Activated naive CD4-positive, alpha-beta T cell treated with anti-CD3 and anti-CD28 coated beads, Interleukin-2, amount 10 ng/mL, durations not matched to agents 7 days and 5 days (primary cell): ENCODE measurements around the gene CNGA2.

ENCODE experiments used
- CTCF ChIA-PET: fragments of 350-600 bp; sonication (Branson Sonifier 250); formaldehyde crosslinking; loops from one replicate; lab custom pipeline; 2021; ENCODE audit warnings: antibody characterized with exemption; lab: Charles Lee
- DNase-seq: peaks from one replicate; pipeline ENCODE4 v3.0.0-alpha.2; 2020
- H3K27ac Mint-ChIP-seq: one replicate; pipeline ENCODE4 v1.8.0; 2021; ENCODE audit warnings: mild to moderate bottlenecking, moderate library complexity, mixed read lengths
- H3K27me3 Mint-ChIP-seq: one replicate; pipeline ENCODE4 v1.8.0; 2021; ENCODE audit warnings: mild to moderate bottlenecking, mixed read lengths
- H3K36me3 Mint-ChIP-seq: one replicate; pipeline ENCODE4 v1.8.0; 2021; ENCODE audit warnings: mixed read lengths
- H3K4me1 Mint-ChIP-seq: one replicate; pipeline ENCODE4 v1.8.0; 2021; ENCODE audit warnings: mixed read lengths
- H3K4me3 Mint-ChIP-seq: one replicate; pipeline ENCODE4 v1.8.0; 2021; ENCODE audit warnings: mild to moderate bottlenecking, moderate library complexity, mixed read lengths
- H3K9me3 Mint-ChIP-seq: one replicate; pipeline ENCODE4 v1.8.0; 2021; ENCODE audit warnings: mixed read lengths

The CNGA2 gene

DNA sequence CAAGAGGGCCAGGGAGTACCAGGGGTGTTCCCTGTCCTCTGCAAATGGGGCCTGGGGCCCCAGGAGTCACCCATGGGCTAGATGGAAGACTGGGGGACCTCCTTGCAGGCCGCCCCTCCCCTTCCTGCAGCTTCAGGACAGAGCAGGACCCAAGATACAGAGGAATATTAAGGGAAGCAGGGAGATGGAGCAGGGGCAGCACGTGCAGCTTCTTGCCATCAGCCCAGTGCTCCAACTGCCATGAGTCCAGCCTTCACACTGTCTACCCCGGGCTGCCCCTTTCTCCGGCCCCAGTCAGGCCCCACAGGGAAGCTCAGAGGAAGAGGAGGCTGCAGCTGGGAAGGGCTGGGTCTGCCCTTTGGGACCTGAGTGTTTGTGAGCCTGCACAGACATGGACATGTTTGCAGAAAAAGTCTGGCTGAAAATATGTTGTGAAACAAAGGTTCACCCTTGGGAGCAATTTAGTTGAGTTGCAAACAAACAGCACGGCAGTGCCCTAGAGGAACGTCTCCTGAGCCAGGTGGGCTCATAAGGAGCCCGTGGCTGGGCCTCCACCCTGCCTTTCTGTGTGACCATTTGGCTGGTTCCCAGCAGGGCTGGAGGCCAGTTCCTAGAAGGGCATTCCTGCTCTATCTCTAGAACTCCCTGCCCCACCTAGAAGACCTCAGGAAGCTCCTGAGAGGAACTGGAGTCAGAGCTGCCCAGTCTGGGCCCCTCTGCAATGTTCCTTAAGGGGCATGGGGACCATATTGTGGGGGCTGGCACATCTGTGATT is 9.8 kb upstream of the CNGA2 start:
- CTCF ChIA-PET = no interaction called here
- Mint-ChIP-seq H3K4me3 (no peak overlapping the region), H3K27me3 (no peaks in the 10 kb centered on the region), H3K27ac (no peak overlapping the region), H3K4me1 (no peaks in the 10 kb centered on the region), H3K36me3 (no peaks in the 10 kb centered on the region), H3K9me3 (no peaks in the 10 kb centered on the region)
- DNase-seq = no peak

DNA sequence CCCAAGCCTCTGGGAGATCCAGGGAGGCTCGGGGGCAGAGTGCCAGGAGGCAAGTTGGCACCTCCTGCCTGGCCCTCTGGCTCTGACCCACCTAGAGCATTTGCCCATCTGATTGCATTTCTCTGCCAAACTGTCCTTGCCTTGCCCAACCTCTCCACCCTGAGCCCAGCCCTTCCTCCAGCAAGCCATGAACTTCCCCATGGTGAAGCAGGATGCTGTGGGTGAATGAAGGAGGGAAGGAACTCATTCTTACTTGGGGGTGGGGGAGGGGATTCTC is 9.3 kb upstream of the CNGA2 start:
- Mint-ChIP-seq H3K4me1 (no peaks in the 10 kb centered on the region), H3K9me3 (no peaks in the 10 kb centered on the region), H3K4me3 (no peak overlapping the region), H3K27ac (no peak overlapping the region), H3K27me3 (no peaks in the 10 kb centered on the region), H3K36me3 (no peaks in the 10 kb centered on the region)
- CTCF ChIA-PET = interaction anchor here (1.1 kb wide), 1 partner anchor 12 kb away, joined by 3 read pairs; no protein-coding TSS in a partner anchor
- no peak for DNase-seq

DNA sequence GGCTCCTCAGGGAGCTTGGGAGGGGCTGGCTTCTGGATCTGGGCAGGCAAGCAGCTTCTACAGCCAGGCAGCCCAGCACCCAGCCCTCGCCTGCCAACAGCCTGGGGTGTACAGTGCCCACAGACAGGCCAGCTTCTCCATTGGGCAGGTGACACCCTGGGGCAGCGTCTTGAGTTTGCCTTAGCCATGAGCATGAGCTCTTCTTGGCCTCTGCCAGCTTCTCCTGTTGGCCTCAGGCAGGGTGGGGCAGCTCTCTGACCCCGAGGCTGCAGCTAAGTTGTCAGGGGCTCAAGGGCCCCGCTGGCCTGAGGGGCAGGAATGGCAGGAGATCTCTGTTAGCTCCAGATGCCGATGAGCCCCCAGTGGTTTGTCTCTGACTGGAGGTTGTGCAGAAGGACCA is 7.8 kb upstream of the CNGA2 start:
- no peaks in the 10 kb centered on the region for H3K9me3 Mint-ChIP-seq
- CTCF ChIA-PET = no interaction called here
- H3K4me1 Mint-ChIP-seq = no peaks in the 10 kb centered on the region
- no peak for DNase-seq
- H3K27ac Mint-ChIP-seq = no peak overlapping the region
- H3K27me3 Mint-ChIP-seq = no peaks in the 10 kb centered on the region
- H3K4me3 Mint-ChIP-seq = no peak overlapping the region
- H3K36me3 Mint-ChIP-seq = no peaks in the 10 kb centered on the region

DNA sequence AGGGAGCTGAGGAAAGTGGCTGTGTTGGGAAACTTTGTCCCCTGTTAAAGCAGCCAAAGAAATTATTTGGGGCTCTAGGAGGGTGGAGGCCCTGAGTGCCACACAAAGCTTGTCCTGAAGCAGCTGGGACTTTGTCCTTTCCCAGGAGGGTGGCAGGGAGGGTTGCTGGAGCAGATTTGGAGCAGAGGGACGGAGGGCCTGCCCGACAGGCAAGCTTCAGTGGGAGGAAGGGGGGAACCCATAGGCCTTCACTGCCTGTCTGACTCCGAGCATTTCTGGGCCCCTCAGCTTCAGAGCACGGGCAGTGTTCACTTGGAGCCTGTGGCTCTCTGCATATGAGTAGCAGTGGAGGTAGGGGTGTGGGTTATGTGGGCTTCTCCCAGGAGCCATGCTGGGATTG is 7.2 kb upstream of the CNGA2 start:
- CTCF ChIA-PET = no interaction called here
- H3K36me3 Mint-ChIP-seq = no peaks in the 10 kb centered on the region
- H3K27me3 Mint-ChIP-seq = peaks cover 5% of the 10 kb centered on the region
- H3K4me1 Mint-ChIP-seq = no peaks in the 10 kb centered on the region
- no peak overlapping the region for H3K4me3 Mint-ChIP-seq
- no peak overlapping the region for H3K27ac Mint-ChIP-seq
- H3K9me3 Mint-ChIP-seq = no peaks in the 10 kb centered on the region
- DNase-seq = no peak

DNA sequence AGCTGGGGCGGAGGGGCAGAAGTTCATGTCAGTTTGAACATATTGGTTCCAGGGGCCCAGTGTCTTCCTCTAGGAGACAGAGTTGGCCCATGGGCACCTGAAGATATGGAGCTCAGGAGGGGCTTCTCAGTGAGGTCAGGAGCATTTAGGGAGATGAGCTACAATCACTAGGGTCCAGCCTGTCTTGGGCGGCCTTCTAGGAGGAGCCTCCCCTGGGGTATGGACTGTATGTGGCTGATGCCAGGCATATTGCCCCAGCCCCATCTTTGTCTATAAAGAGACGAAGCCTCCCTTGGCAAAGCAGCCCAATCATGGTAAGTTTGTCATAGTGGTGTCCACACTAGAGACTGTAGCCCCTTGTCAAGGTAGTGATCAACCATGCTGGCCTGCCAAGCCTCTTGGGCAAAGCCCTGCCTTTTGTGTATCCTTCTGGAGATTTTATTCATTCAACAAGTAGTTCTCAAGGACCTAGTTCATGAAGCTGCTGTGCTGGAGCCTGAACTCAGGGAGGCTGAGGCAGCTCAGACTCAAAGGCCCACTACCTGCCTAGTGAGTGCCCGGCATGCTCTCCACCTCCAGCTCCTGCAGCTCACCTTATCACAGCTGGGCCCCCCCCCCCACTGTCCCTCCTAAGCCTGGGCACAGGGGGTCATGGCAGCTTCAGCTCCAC is 5.4 kb upstream of the CNGA2 start:
- no peak for DNase-seq
- CTCF ChIA-PET = no interaction called here
- Mint-ChIP-seq H3K9me3 (no peaks in the 10 kb centered on the region), H3K36me3 (no peaks in the 10 kb centered on the region), H3K27me3 (peaks cover 11% of the 10 kb centered on the region), H3K4me3 (no peak overlapping the region), H3K27ac (no peak overlapping the region), H3K4me1 (no peaks in the 10 kb centered on the region)

DNA sequence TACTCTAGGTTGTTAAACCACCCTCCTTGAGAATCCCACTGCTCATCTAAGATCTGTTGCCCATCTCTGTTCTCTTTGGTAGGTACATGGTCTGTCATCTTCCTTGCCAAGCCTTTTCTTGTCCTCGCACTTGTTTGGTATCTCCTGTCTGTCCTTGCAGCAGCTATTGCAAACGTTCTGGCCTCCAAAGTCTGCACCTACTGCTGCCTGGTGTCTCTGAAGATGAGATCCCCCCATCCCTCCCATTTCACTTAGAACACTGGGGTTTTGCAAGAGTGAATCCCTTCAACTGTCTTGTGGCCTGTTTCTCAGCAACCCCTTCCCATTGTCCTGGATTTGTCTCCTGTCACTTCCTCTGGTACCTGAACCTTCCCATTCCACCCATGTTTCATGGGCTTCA is 673 bp downstream of the CNGA2 start:
- H3K4me3 Mint-ChIP-seq = no peak overlapping the region
- no peaks in the 10 kb centered on the region for H3K9me3 Mint-ChIP-seq
- no peaks in the 10 kb centered on the region for H3K36me3 Mint-ChIP-seq
- peaks cover 14% of the 10 kb centered on the region for H3K27me3 Mint-ChIP-seq
- H3K27ac Mint-ChIP-seq = no peak overlapping the region
- DNase-seq = no peak
- CTCF ChIA-PET = no interaction called here
- no peaks in the 10 kb centered on the region for H3K4me1 Mint-ChIP-seq

DNA sequence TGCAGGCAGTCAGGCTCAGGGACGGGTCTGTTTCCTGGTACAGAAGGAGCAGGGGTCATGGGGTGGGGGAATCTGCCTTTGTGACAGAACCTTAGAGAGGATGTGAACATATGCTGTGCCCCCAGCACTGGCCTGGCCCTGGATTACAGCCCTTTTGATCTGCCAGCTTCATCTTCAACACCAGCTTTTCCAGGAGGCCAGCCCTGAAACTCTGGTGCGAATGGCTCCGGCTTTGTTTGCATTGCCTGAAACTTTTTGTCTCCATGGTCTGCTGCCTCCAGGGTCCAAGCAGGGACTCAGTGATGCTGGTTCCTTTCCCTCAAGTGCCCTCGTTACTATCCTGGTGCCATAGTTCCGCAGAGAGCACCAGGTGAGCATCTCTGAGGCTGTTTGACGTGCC is 2.1 kb downstream of the CNGA2 start:
- Mint-ChIP-seq H3K36me3 (no peaks in the 10 kb centered on the region), H3K27ac (no peak overlapping the region)
- CTCF ChIA-PET = no interaction called here

DNA sequence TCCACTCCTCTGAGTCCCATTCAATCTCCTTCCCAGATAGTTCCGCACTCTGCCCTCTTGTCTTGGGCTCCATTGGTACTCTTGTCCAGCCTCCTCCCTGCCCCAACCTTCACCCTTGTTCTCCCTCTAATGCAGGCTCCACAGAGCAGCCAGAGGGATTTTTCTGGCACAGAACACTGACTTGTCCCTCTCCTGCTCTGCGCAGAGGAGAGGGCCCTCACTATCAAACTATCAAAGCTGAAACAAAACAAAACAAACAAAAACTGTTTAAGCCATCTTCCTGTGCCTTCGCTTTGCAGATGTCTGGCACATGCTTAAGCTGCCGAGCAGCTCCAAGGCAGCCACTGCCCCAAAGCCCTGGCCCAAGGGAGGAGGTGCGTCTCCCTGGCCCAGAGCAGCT is 2.9 kb downstream of the CNGA2 start:
- peaks cover 7% of the 10 kb centered on the region for H3K27me3 Mint-ChIP-seq
- no peaks in the 10 kb centered on the region for H3K36me3 Mint-ChIP-seq
- H3K27ac Mint-ChIP-seq = no peak overlapping the region
- CTCF ChIA-PET = no interaction called here
- H3K4me1 Mint-ChIP-seq = no peaks in the 10 kb centered on the region
- no peaks in the 10 kb centered on the region for H3K9me3 Mint-ChIP-seq
- H3K4me3 Mint-ChIP-seq = no peak overlapping the region
- no peak for DNase-seq

More for the DNA sequence above, 2.1 kb downstream of the CNGA2 start:
- H3K4me1 Mint-ChIP-seq = no peaks in the 10 kb centered on the region
- DNase-seq = no peak
- no peak overlapping the region for H3K4me3 Mint-ChIP-seq
- H3K9me3 Mint-ChIP-seq = no peaks in the 10 kb centered on the region
- H3K27me3 Mint-ChIP-seq = peaks cover 14% of the 10 kb centered on the region

DNA sequence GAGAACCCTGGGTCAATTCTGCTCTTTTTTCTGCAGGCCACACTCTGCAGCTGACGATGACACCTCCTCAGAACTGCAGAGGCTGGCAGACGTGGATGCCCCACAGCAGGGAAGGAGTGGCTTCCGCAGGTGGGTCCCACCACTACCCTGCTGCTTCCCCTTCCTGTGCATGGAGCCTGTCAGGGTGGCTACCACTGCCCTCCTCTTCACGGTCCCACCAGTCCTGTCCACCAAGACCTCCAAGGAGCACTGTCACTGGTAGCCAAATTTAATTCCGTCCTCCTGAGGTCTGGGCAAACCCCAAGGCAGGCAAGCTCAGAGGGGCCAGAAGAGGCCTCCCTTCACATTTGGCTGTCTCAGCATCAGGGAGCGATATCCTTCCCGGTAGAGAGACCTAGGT is 4.2 kb downstream of the CNGA2 start:
- Mint-ChIP-seq H3K27me3 (peaks cover 3% of the 10 kb centered on the region), H3K4me1 (no peaks in the 10 kb centered on the region), H3K27ac (no peak overlapping the region), H3K9me3 (no peaks in the 10 kb centered on the region), H3K4me3 (no peak overlapping the region), H3K36me3 (no peaks in the 10 kb centered on the region)
- CTCF ChIA-PET = no interaction called here
- DNase-seq = no peak

DNA sequence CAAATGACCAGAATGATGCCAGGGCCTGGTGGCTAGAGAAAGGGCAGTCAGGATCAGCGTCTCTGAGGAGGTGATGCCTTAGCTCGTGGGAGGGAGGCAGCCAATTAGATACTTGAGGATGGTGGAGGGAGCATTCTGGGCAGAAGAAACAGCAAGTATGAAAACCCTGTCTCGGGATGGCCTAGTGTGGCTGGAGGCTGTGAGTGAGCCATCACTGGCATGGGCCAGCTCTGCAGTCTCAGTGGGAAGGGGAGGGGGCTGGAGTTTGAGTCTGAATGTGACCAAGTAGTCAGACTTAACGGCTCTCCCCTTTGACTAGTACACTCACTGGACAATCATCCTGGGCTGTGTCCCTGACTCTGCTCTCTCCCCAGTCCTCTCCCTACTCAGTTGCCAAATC is 7.1 kb downstream of the CNGA2 start:
- Mint-ChIP-seq H3K36me3 (no peaks in the 10 kb centered on the region), H3K27ac (no peak overlapping the region), H3K4me1 (no peaks in the 10 kb centered on the region), H3K4me3 (no peak overlapping the region), H3K9me3 (no peaks in the 10 kb centered on the region), H3K27me3 (no peaks in the 10 kb centered on the region)
- CTCF ChIA-PET = no interaction called here
- DNase-seq = no peak

DNA sequence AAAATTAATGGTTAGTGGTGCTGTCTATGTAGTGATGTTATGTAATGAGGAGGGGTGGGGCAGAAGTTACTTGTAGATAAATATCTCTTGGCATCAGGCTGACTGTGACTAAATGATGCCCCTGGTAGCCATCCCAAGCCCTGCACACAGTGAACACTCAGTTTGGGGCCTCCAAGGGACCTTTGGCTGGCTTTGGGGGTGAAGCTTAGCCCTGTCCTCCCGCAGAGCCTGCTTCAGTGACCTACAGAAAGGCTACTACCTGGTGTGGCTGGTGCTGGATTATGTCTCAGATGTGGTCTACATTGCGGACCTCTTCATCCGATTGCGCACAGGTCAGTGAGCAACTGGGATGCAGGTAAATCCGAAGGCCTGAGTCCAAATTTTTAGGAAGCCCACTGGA is 7.8 kb downstream of the CNGA2 start:
- Mint-ChIP-seq H3K27me3 (no peaks in the 10 kb centered on the region), H3K4me3 (no peak overlapping the region), H3K4me1 (no peaks in the 10 kb centered on the region), H3K27ac (no peak overlapping the region), H3K9me3 (no peaks in the 10 kb centered on the region), H3K36me3 (no peaks in the 10 kb centered on the region)
- no peak for DNase-seq
- CTCF ChIA-PET = no interaction called here

DNA sequence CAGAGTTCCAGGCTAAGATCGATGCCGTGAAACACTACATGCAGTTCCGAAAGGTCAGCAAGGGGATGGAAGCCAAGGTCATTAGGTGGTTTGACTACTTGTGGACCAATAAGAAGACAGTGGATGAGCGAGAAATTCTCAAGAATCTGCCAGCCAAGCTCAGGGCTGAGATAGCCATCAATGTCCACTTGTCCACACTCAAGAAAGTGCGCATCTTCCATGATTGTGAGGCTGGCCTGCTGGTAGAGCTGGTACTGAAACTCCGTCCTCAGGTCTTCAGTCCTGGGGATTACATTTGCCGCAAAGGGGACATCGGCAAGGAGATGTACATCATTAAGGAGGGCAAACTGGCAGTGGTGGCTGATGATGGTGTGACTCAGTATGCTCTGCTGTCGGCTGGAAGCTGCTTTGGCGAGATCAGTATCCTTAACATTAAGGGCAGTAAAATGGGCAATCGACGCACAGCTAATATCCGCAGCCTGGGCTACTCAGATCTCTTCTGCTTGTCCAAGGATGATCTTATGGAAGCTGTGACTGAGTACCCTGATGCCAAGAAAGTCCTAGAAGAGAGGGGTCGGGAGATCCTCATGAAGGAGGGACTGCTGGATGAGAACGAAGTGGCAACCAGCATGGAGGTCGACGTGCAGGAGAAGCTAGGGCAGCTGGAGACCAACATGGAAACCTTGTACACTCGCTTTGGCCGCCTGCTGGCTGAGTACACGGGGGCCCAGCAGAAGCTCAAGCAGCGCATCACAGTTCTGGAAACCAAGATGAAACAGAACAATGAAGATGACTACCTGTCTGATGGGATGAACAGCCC is 9.3 kb downstream of the CNGA2 start:
- DNase-seq = no peak
- Mint-ChIP-seq H3K36me3 (no peaks in the 10 kb centered on the region), H3K27ac (no peak overlapping the region), H3K4me3 (no peak overlapping the region), H3K9me3 (no peaks in the 10 kb centered on the region), H3K27me3 (no peaks in the 10 kb centered on the region), H3K4me1 (no peaks in the 10 kb centered on the region)
- CTCF ChIA-PET = no interaction called here

DNA sequence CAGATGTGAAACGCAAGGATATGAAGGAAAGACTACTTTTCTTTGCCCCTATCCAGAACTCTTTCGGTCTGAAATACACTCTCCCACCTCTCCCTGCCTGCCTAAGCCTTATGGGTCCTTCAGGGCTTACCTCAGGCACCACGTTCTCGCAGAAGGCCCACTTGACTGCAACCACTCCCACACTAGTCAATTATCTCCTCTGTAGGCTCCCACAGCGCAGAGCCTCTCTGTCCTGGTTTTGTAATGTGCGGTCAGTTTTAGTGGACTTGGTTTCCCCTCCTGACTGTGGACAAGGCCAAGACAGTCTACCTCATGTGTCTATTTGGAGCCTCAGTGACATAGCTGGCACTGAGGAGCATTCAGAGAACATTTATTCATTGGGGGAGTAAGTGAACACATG is 11.1 kb downstream of the CNGA2 start:
- Mint-ChIP-seq H3K4me1 (no peaks in the 10 kb centered on the region), H3K27ac (no peak overlapping the region), H3K9me3 (no peaks in the 10 kb centered on the region), H3K36me3 (no peaks in the 10 kb centered on the region), H3K4me3 (no peak overlapping the region), H3K27me3 (no peaks in the 10 kb centered on the region)
- DNase-seq = no peak
- CTCF ChIA-PET = no interaction called here

DNA sequence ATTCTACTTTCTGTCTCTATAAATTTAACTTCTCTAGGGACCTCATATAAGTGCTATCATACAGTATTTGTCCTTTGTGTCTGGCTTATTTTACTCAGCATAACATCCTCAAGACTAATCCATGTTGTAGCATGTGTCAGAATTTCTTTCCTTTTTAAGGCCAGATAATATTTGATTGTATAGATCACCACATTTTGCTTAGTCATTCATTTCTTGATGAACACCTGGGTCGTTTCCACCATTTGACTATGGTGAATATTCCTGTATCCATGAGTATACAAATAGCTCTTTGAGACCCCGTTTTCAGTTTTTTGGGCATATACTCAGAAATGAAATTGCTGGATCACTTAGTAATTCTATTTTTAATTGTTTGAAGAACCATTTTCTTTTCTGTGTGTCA is 12.0 kb downstream of the CNGA2 start:
- no peak overlapping the region for H3K4me3 Mint-ChIP-seq
- no peak for DNase-seq
- no peaks in the 10 kb centered on the region for H3K36me3 Mint-ChIP-seq
- H3K9me3 Mint-ChIP-seq = no peaks in the 10 kb centered on the region
- H3K27ac Mint-ChIP-seq = no peak overlapping the region
- no peaks in the 10 kb centered on the region for H3K27me3 Mint-ChIP-seq
- CTCF ChIA-PET = no interaction called here
- H3K4me1 Mint-ChIP-seq = no peaks in the 10 kb centered on the region

DNA sequence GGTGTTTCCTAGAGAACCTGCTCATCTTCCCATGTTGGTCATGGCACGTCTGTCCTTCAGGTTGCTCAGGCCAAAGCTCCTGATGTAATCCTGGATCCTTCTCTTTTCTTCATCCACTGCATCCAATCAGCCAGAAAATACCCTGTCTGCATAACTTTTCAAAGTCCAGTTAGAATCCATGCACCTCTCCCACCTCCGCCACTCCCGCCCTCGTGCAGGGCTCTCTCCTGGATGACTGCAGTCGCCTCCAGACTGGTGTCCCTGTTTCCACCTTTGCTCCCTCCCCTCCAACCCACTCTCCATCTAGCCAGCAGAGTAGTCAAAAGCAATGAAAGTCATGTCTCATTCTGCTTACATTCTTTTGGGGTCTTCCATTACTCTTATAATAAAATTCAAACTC is 16.0 kb downstream of the CNGA2 start:
- Mint-ChIP-seq H3K36me3 (no peaks in the 10 kb centered on the region), H3K4me3 (no peak overlapping the region), H3K4me1 (no peaks in the 10 kb centered on the region), H3K9me3 (no peaks in the 10 kb centered on the region), H3K27me3 (peaks cover 7% of the 10 kb centered on the region), H3K27ac (no peak overlapping the region)
- no peak for DNase-seq
- CTCF ChIA-PET = interaction anchor here (0.6 to 0.8 kb wide), 2 partner anchors 14 to 44 kb away, joined by 3 to 4 read pairs; no protein-coding TSS in a partner anchor
